SK-N-SH treated with all-trans-retinoic acid at 6 μM for 48 hours (cell line): ENCODE results near the gene CDX2.

ENCODE experiments used
- ARNTL ChIP-seq: fragments of 450-650 bp; formaldehyde crosslinking; IDR thresholded peaks from 2 replicates; pipeline ENCODE4 v1.5.0; 2020; ENCODE audit warnings: low read depth, mild to moderate bottlenecking, moderate library complexity, borderline replicate concordance
- POU6F1 ChIP-seq: fragments of 250-450 bp; sonication (Bioruptor Pico); IDR thresholded peaks from 2 replicates; pipeline ENCODE4 v1.8.0; 2021; ENCODE audit warnings: low read depth, mild to moderate bottlenecking, moderate library complexity, borderline replicate concordance
- RARB ChIP-seq: fragments of 250-450 bp; sonication (Bioruptor Pico); IDR thresholded peaks from 2 replicates; pipeline ENCODE4 v1.8.0; 2021; ENCODE audit warnings: mild to moderate bottlenecking, moderate library complexity
- SNAI2 ChIP-seq: fragments of 250-450 bp; sonication (Bioruptor Pico); IDR thresholded peaks from 2 replicates; pipeline ENCODE4 v1.5.0; 2020; ENCODE audit warnings: mild to moderate bottlenecking, moderate library complexity
- TCF4 ChIP-seq: fragments of 250-450 bp; sonication (Bioruptor Pico); IDR thresholded peaks from 2 replicates; pipeline ENCODE4 v1.8.0; 2021; ENCODE audit warnings: mild to moderate bottlenecking, moderate library complexity, borderline replicate concordance
- ZC3H10 ChIP-seq: fragments of 250-450 bp; sonication (Bioruptor Pico); IDR thresholded peaks from 2 replicates; pipeline ENCODE4 v1.5.1; 2021; ENCODE audit warnings: mild to moderate bottlenecking, moderate library complexity
- ZFP3 ChIP-seq: fragments of 250-450 bp; sonication (Bioruptor Pico); IDR thresholded peaks from 2 replicates; pipeline ENCODE4 v1.5.0; 2020; ENCODE audit warnings: mild to moderate bottlenecking, moderate library complexity
- ZFP30 ChIP-seq: fragments of 450-650 bp; formaldehyde crosslinking; IDR thresholded peaks from 2 replicates; pipeline ENCODE4 v1.5.0; 2022; ENCODE audit warnings: mild to moderate bottlenecking, moderate library complexity
- TF ChIP-seq, protein P1 (sequence below): fragments of 250-450 bp; sonication (Bioruptor Pico); IDR thresholded peaks from 2 replicates; pipeline ENCODE4 v1.5.1; 2021; ENCODE audit warnings: mild to moderate bottlenecking, moderate library complexity
- TF ChIP-seq, protein P2 (sequence below): fragments of 250-450 bp; sonication (Bioruptor Pico); IDR thresholded peaks from 2 replicates; pipeline ENCODE4 v1.5.1; 2020; ENCODE audit warnings: low read depth, mild to moderate bottlenecking, moderate library complexity
- TF ChIP-seq, protein P3 (sequence below): fragments of 250-450 bp; sonication (Bioruptor Pico); IDR thresholded peaks from 2 replicates; pipeline ENCODE4 v1.8.0; 2020; ENCODE audit warnings: mild to moderate bottlenecking, moderate library complexity, borderline replicate concordance

DNA sequence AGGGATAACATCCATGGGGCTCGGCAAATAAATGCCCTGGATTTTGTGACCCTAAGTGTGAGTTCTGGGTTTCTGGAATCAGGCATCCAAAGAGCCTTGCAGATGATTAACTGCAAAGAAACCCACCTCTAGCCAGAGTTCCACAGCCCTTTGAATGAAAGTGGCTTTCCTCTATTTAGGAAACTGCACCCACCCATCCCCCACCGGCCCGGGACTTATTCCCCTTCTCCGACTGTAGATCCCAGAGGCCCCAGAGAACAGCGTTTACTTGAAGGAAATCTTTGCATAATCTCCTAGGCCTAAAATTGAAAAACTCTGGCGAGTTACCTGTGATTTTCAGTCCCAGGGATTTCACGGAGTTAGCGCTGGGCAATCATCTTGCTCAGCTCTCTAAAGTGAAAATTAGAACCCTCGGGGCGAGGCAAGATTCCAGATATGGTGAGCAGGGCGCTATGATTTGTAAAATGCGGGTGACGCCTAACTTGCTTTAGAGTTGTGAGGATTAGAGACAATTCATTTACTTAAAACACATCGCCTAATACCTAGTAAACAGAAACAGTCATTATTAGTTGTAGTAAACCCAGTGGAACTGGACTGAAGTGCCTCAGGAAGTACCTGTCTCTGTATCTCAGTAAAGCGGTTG is 10.0 kb upstream of the CDX2 start:
- TF ChIP-seq POU6F1 (CRISPR knock-in tag), result no peak
- TF ChIP-seq, protein P1, sequence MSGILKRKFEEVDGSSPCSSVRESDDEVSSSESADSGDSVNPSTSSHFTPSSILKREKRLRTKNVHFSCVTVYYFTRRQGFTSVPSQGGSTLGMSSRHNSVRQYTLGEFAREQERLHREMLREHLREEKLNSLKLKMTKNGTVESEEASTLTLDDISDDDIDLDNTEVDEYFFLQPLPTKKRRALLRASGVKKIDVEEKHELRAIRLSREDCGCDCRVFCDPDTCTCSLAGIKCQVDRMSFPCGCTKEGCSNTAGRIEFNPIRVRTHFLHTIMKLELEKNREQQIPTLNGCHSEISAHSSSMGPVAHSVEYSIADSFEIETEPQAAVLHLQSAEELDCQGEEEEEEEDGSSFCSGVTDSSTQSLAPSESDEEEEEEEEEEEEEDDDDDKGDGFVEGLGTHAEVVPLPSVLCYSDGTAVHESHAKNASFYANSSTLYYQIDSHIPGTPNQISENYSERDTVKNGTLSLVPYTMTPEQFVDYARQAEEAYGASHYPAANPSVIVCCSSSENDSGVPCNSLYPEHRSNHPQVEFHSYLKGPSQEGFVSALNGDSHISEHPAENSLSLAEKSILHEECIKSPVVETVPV, result no peak
- TF ChIP-seq ZFP3 (CRISPR knock-in tag), result no peak
- TF ChIP-seq, protein P2, sequence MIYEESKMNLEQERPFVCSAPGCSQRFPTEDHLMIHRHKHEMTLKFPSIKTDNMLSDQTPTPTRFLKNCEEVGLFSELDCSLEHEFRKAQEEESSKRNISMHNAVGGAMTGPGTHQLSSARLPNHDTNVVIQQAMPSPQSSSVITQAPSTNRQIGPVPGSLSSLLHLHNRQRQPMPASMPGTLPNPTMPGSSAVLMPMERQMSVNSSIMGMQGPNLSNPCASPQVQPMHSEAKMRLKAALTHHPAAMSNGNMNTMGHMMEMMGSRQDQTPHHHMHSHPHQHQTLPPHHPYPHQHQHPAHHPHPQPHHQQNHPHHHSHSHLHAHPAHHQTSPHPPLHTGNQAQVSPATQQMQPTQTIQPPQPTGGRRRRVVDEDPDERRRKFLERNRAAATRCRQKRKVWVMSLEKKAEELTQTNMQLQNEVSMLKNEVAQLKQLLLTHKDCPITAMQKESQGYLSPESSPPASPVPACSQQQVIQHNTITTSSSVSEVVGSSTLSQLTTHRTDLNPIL (CRISPR knock-in tag), result no peak
- TF ChIP-seq RARB (CRISPR knock-in tag), result no peak
- no peak for TF ChIP-seq TCF4 (CRISPR knock-in tag)
- TF ChIP-seq, protein P3, sequence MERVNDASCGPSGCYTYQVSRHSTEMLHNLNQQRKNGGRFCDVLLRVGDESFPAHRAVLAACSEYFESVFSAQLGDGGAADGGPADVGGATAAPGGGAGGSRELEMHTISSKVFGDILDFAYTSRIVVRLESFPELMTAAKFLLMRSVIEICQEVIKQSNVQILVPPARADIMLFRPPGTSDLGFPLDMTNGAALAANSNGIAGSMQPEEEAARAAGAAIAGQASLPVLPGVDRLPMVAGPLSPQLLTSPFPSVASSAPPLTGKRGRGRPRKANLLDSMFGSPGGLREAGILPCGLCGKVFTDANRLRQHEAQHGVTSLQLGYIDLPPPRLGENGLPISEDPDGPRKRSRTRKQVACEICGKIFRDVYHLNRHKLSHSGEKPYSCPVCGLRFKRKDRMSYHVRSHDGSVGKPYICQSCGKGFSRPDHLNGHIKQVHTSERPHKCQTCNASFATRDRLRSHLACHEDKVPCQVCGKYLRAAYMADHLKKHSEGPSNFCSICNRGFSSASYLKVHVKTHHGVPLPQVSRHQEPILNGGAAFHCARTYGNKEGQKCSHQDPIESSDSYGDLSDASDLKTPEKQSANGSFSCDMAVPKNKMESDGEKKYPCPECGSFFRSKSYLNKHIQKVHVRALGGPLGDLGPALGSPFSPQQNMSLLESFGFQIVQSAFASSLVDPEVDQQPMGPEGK (CRISPR knock-in tag), result no peak
- TF ChIP-seq ZFP30 (CRISPR knock-in tag), result no peak
- no peak for TF ChIP-seq SNAI2 (CRISPR knock-in tag)
- TF ChIP-seq ZC3H10 (CRISPR knock-in tag), result no peak
- TF ChIP-seq ARNTL, result no peak
